WTC11 (cell line): ENCODE data around the gene PODN. TPM values are rescaled to one million over a fixed set of nuclear protein-coding genes. Genes with fewer than 3 reads are reported as not detected.
A peak's percentile ranks its signal among the peaks of the same experiment; 100 is the strongest.

ENCODE experiments used
- CREM ChIP-seq: sonication (generic); formaldehyde crosslinking; IDR thresholded peaks from 2 replicates; pipeline ENCODE4 v1.8.1; 2022; ENCODE audit warnings: mild to moderate bottlenecking, missing genetic modification reagents, moderate library complexity
- E2F4 ChIP-seq: sonication (generic); formaldehyde crosslinking; IDR thresholded peaks from 2 replicates; pipeline ENCODE4 v1.8.1; 2022; ENCODE audit warnings: low read depth, mild to moderate bottlenecking, moderate library complexity, missing genetic modification reagents, borderline replicate concordance
- E2F5 ChIP-seq: sonication (generic); formaldehyde crosslinking; IDR thresholded peaks from 2 replicates; pipeline ENCODE4 v1.8.1; 2022; ENCODE audit warnings: mild to moderate bottlenecking, moderate library complexity, missing genetic modification reagents
- ETV6 ChIP-seq: sonication (generic); formaldehyde crosslinking; IDR thresholded peaks from 2 replicates; pipeline ENCODE4 v1.8.1; 2022; ENCODE audit warnings: mild to moderate bottlenecking, missing genetic modification reagents
- FOXK1 ChIP-seq: sonication (generic); formaldehyde crosslinking; IDR thresholded peaks from 2 replicates; pipeline ENCODE4 v1.8.0; 2022; ENCODE audit warnings: mild to moderate bottlenecking, moderate library complexity, missing genetic modification reagents
- GTF2I ChIP-seq: fragments of 250-450 bp; sonication (Bioruptor Pico); conservative IDR thresholded peaks from 2 replicates; pipeline ENCODE4 v1.4.0; 2021; ENCODE audit warnings: mild to moderate bottlenecking
- JAZF1 ChIP-seq: fragments of 250-450 bp; sonication (Bioruptor Pico); IDR thresholded peaks from 2 replicates; pipeline ENCODE4 v1.9.0; 2021; ENCODE audit warnings: moderate library complexity, mild to moderate bottlenecking, inconsistent platforms
- NFYB ChIP-seq: sonication (generic); formaldehyde crosslinking; conservative IDR thresholded peaks from 2 replicates; pipeline ENCODE4 v1.8.0; 2022; ENCODE audit warnings: low read depth, missing genetic modification reagents
- OVOL2 ChIP-seq: fragments of 250-450 bp; sonication (Bioruptor Pico); IDR thresholded peaks from 2 replicates; pipeline ENCODE4 v1.9.0; 2021; ENCODE audit warnings: mild to moderate bottlenecking, borderline replicate concordance
- SP1 ChIP-seq: sonication (generic); formaldehyde crosslinking; conservative IDR thresholded peaks from 2 replicates; pipeline ENCODE4 v1.8.1; 2022; ENCODE audit warnings: missing genetic modification reagents
- STAT6 ChIP-seq: sonication (generic); formaldehyde crosslinking; conservative IDR thresholded peaks from 2 replicates; pipeline ENCODE4 v1.8.1; 2023; ENCODE audit warnings: mild to moderate bottlenecking, low read depth, missing genetic modification reagents, moderate library complexity
- USF2 ChIP-seq: sonication (generic); formaldehyde crosslinking; IDR thresholded peaks from 2 replicates; pipeline ENCODE4 v1.8.1; 2023; ENCODE audit warnings: mild to moderate bottlenecking, missing genetic modification reagents, moderate library complexity
- ZBTB21 ChIP-seq: sonication (generic); formaldehyde crosslinking; IDR thresholded peaks from 2 replicates; pipeline ENCODE4 v1.8.1; 2023; ENCODE audit warnings: mild to moderate bottlenecking, missing genetic modification reagents, borderline replicate concordance
- ZMAT4 ChIP-seq: fragments of 250-450 bp; sonication (Bioruptor Pico); IDR thresholded peaks from 2 replicates; pipeline ENCODE4 v1.9.0; 2021; ENCODE audit warnings: mild to moderate bottlenecking
- ZNF219 ChIP-seq: sonication (generic); formaldehyde crosslinking; IDR thresholded peaks from 2 replicates; pipeline ENCODE4 v1.8.0; 2023; ENCODE audit warnings: missing genetic modification reagents, mild to moderate bottlenecking, borderline replicate concordance
- ZNF232 ChIP-seq: sonication (generic); formaldehyde crosslinking; IDR thresholded peaks from 2 replicates; pipeline ENCODE4 v1.8.0; 2022; ENCODE audit warnings: mild to moderate bottlenecking, missing genetic modification reagents
- ZNF281 ChIP-seq: sonication (generic); formaldehyde crosslinking; IDR thresholded peaks from 2 replicates; pipeline ENCODE4 v1.8.0; 2023; ENCODE audit warnings: mild to moderate bottlenecking, missing genetic modification reagents
- ZNF425 ChIP-seq: fragments of 250-450 bp; sonication (Bioruptor Pico); conservative IDR thresholded peaks from 2 replicates; pipeline ENCODE4 v1.9.0; 2021; ENCODE audit warnings: mild to moderate bottlenecking
- total RNA-seq: library from RNA; stranded (reverse); gene quantifications from 3 replicates; pipeline ENCODE4 v1.2.3, GENCODE V29; 2021

Gene PODN
- total RNA-seq, 1 experiment from 2014 or later, result 0.48 TPM

GRCh38 chr1:53014791-53015507, 47.1 kb upstream of the PODN start (continued):
- TF ChIP-seq ZNF281 (no peak), OVOL2 (CRISPR knock-in tag) (no peak), ZBTB21 (CRISPR knock-in tag) (no peak), JAZF1 (no peak), ZNF425 (CRISPR knock-in tag) (no peak), NFYB (CRISPR knock-in tag) (no peak), GTF2I (CRISPR knock-in tag) (no peak), ZMAT4 (CRISPR knock-in tag) (no peak), ETV6 (0 out of 2 replicates have a peak, but pooled peaks have one; percentile 41), ZNF219 (CRISPR knock-in tag) (no peak), SP1 (CRISPR knock-in tag) (0 out of 2 replicates have a peak, but pooled peaks have one; percentile 44), E2F4 (CRISPR knock-in tag) (no peak), FOXK1 (CRISPR knock-in tag) (peak; percentile 62; the same call in 1 of the 2 replicates), E2F5 (CRISPR knock-in tag) (no peak), STAT6 (CRISPR knock-in tag) (no peak), ZNF232 (CRISPR knock-in tag) (no peak), USF2 (CRISPR knock-in tag) (no peak), CREM (CRISPR knock-in tag) (no peak)
